HL-60 (cell line): ENCODE data around the gene NOL6.
"Not testable (repeated sequence)": the region's sequence is repeated elsewhere in the genome, so short reads cannot be mapped to it uniquely, and the experiment has no call there.

Experiments
- CTCF ChIP-seq: IDR thresholded peaks from one replicate; pipeline ENCODE4 v1.5.1; 2011; ENCODE audit warnings: low read length, control low read depth, inconsistent platforms; ENCODE audit not compliant: insufficient read depth
- POLR2AphosphoS5 ChIP-seq: IDR thresholded peaks from 2 replicates; pipeline ENCODE4 v1.6.1; 2012; ENCODE audit warnings: low read depth

GRCh38 chr9:33485312-33485711 lies 11.6 kb upstream of the NOL6 start:
- TF ChIP-seq CTCF, POLR2AphosphoS5: not testable (repeated sequence)
